GM08714 (cell line): ENCODE data around the gene SYNPO2.

ENCODE experiments used
- H3K4me3 ChIP-seq: fragments of 200-500 bp; sonication (Bioruptor generic); 2 replicates; pipeline ENCODE4 v1.5.1; 2014; ENCODE audit warnings: mild to moderate bottlenecking, low read length, inconsistent platforms
- ZNF274 ChIP-seq: IDR thresholded peaks from 2 replicates; pipeline ENCODE4 v1.6.1; 2012; ENCODE audit warnings: mild to moderate bottlenecking, low read depth, low read length

Gene SYNPO2

DNA sequence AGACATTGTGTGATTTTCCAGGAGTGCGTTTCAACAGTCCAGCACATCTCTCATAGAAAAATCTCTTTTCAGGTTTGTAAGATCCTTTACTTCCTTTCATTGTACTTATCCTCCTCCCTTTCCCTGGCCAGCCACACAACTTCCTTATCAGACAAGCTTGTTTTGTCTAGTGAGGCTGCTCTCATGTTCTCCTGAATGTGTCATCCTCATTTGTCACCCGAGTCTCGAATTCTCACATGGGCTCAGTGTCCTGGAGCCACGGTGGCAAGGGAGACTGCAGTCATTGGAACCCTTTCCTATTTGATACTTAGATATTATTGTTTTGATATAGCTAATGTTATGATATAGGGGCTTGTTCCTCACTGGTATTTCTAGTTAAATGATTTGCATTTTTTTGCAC is 16.9 kb downstream of the SYNPO2 start:
- H3K4me3 ChIP-seq: no peak overlapping the region
- TF ChIP-seq ZNF274: no peak

DNA sequence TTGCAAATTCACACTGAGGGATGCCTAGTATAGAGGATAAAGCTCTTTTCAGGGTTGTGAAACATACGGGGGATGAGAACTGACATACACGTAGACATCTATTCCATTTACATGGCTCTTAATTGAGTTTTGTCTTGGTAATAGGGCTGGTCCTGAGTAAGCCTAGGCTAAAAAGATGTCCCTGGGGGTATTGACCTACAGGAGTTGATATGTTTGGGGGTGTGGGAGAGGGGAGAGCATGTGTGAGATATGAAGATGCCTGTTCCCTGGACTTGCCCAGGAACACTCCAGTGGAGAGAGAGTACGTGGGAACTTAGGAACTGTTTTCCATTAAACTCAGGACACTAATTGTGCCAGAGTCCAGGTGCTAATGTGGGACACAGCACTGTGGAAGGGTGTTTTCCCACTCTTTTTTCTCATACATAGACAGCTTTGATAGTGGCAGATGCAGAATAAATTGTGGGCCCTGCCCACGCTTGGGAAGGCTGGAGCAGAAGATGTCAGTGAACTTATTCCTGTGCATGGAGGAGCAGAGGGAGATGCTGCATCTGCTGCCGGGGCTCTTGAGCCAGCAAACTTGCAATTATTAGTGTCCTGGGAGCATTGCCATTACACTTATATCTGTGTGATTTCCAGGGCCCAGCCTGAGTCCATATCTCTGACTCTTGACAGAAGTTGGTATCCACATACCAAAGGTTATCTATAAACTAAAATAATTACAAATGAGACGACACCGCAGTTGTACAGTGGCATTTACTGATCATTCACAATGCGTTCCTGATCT is 20.7 kb downstream of the SYNPO2 start:
- TF ChIP-seq ZNF274: no peak

DNA sequence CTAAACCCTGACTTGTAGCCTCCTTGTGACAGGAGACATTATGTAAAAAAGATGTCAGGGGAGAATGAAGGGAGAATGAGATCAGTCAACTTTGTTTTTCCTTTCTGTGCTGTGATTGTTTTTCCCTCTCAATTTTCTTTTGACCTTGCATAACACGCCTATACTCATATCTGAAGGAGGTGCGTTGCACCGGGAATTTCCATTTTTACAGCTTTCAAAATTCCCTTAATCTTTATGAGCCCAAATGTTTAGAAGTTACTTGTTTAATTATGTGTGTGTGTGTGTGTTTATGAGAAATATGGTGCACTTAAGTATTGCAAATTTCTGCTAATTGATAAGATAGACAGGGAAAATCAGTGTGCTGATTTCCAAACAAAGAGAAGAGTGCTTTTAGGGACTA is 21.6 kb downstream of the SYNPO2 start:
- no peak overlapping the region for H3K4me3 ChIP-seq
- no peak for TF ChIP-seq ZNF274

More for the DNA sequence above, 20.7 kb downstream of the SYNPO2 start:
- no peak overlapping the region for H3K4me3 ChIP-seq

DNA sequence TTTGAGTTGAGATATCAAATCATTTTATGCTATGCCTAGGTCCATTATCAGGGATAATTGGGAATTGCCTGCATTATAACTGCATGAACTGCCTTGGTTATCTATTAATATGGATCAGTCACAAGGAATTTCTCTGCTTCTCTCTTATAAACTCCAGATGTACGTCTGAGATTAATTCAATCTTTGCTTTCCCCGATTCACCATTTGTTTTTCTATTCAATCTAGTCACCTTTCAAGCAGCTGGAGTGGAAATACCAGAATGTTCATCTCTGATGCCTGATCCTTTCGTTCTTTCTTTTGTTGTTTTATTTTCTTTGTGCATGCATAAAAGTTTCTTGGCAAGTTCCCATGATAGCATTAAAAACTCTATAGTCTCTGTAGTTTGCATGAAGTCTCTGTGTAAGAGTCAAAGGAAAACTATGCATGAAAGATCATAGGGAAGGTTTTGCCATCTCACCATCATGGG is 22.6 kb downstream of the SYNPO2 start:
- no peak overlapping the region for H3K4me3 ChIP-seq
- TF ChIP-seq ZNF274: no peak

DNA sequence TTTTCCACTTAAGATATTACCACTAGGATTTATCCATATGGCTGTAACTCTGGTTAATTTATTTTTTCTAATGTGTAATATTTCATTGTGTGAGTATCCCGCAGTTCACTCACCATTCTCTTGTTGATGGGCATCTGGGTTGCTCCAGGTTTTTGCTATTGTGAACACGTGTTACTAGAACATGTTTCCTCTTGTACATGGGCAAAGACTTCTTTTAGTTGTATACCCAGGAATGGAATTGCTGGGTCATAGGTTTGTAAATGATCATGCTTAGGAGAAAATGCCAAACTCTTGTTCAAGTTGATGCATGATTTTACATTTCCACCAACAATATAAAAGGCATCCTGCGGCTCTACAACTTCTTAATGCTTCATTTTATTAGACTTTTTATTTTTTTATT is 26.8 kb downstream of the SYNPO2 start:
- H3K4me3 ChIP-seq: no peak overlapping the region
- no peak for TF ChIP-seq ZNF274

DNA sequence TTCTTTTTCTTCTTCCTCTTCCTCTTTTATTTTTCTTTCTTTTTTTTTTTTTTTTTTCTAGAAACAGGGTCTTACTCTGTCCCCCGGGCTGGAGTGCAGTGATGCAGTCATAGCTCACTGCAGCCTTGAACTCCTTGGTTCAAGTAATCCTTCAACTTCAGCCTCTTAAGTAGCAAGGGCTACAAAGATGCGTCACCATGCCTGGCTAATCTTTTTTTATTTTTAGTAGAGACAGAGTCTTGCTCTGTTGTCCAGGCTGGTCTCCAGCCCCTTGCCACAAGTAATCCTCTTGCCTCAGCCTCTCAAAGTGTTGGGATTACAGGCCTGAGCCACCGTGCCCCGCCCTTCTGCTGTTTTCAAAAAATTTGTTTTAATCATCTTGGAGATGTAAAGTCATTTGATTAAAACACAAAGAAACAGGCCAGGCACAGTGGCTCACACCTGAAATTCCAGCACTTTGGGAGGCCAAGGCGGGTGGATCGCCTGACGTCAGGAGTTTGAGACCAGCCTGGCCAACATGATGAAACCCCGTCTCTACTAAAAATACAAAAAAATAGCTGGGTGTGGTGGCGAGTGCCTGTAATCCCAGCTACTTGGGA is 28.1 kb downstream of the SYNPO2 start:
- TF ChIP-seq ZNF274: no peak
- H3K4me3 ChIP-seq: no peak overlapping the region

DNA sequence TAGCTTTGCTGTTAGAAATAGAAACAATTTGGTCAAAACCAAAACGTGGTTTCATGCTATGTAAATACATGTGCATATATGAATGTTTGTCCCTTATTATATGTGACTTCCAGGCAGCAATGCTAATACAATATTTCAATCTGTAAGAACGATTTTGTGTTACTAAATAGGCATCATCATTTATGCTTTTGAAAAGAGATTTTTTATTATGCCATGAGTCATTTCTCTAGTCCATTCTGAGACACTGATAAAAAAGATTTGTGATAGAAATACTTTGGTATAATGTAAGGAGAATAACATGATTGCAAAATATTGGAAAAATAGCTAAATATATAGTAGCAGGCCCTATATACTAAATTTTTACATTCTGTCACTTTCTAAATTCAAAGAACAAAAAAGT is 28.9 kb downstream of the SYNPO2 start:
- no peak for TF ChIP-seq ZNF274
- H3K4me3 ChIP-seq: no peak overlapping the region

DNA sequence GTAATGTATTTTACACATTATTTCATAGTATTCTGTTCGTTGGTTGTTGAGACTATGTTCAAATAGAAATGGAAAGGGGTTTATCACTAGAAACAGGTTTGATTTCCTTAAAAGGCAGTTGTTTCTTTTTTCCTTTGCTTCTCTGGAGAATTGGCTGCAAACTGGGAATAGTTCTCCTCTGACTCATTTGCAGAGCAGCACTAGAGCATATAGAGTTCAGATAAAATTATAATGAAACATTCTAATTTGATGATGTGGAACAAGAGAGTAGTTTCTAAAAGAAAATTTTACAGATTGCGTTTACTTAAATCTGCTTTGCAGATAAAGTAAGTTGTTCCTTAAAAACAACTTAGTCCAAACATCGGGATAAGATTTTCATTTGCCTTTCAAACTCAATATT is 29.7 kb downstream of the SYNPO2 start:
- TF ChIP-seq ZNF274: no peak
- no peak overlapping the region for H3K4me3 ChIP-seq

DNA sequence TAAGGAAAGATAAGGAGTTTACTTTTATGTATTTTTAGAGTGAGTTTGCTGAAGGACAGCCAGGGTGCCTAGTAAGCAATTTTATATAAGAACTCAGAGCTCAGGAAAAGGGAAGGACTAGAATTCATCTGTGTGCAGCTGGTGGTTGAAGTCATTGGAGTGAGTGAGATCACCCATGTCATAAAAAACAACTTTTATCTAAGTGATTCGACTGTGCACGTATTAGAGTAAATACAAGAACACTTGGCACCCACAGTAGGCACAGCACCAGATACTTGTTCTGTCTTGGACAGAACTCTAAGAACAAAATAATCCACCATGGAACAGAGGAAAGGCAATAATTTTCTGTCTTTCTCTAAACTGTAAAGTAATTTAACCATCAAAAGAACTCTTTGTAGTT is 31.6 kb downstream of the SYNPO2 start:
- no peak for TF ChIP-seq ZNF274
- H3K4me3 ChIP-seq: no peak overlapping the region

DNA sequence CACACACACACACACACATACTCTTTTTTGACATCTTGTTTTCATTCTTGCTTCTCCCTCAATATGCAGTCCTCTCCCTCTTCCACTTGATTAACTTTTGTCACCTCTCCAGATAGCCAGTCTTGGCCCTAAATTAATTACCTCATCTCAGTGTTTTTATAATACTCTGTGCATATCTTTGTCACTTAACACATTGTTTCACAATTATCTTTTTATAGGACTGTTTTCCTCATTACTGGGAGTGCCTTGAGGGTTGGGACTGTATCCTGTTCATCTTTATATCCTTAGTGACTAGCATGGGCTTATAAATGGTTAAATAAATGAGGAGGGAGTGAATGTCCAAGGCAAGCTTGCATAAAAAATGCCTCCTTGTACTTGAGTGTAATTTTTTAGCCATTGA is 33.1 kb downstream of the SYNPO2 start:
- no peak for TF ChIP-seq ZNF274
- H3K4me3 ChIP-seq: no peak overlapping the region

DNA sequence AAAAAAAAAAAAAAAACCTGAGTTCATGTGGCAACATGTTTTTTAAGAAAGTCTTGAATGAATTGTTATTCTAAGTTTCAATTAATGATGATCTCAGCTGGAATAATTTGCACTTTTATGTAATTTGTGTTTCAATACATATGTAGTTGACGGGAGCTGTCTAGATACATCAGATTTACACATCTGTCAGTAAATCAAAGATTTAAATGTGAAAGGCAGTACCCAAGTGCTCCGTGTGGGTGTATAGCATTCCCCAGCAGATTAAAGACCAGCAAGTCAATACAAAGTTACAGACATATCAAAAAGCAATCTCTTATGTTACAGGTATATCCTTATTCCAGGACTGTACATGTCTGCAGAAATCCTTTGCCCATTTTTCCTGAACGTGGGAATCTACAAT is 35.2 kb downstream of the SYNPO2 start:
- no peak overlapping the region for H3K4me3 ChIP-seq
- TF ChIP-seq ZNF274: no peak

DNA sequence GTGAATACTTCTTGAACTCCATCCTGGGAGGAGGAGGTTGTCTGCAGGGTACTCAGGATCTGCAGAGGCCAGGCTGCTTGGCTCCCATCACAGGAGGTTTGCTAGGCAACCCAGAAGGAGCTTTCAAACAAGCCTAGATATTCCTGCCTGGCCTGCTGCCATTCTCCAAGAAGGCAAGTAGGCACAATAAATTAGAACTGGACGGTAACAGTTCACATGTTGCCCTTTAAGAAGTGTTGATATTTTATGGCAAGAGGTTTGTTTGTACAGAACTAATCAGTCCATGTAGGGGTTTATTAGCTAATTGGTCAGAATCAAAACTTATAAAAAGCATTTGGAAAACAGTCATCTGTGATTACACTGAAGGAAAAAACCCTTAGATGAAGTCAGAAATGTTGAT is 39.3 kb downstream of the SYNPO2 start:
- TF ChIP-seq ZNF274: no peak
- no peak overlapping the region for H3K4me3 ChIP-seq

DNA sequence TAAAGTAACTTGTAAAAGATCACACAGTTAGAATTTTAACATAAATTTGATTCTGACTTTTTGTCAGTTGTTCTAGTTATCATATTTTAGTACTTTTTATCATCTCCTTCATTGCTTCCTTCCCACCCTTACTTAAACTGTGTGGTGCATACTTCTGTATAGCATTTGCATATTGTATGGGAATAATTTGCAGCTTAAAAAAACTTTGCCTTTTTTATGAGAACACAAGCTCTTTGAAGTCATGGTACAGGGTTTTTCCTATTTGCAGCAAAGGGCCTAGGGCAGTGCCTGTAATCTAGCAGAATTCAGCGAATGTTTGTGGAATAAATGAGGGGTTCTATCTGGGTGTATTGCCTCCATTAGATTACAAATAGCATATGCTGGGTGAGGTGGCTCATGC is 41.6 kb downstream of the SYNPO2 start:
- H3K4me3 ChIP-seq: no peak overlapping the region
- TF ChIP-seq ZNF274: no peak

DNA sequence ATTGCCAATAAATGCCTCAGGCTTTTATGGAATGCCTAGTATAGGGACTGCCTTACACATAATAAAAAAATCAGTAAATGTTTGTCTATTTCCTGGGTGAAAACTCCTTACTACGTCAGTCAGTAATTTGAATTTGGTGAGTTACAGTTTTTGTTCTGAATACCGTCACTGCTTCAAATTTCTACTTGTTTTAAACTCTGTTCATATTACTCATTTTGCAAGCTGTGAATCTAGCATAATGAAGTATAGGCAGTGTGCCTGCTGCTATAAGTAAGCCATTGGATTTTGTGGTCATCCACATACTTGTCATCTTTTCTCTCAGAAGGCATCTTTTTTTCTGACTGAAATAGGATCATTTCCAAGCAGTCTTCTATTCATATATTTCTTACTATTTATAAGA is 43.1 kb downstream of the SYNPO2 start:
- no peak for TF ChIP-seq ZNF274

DNA sequence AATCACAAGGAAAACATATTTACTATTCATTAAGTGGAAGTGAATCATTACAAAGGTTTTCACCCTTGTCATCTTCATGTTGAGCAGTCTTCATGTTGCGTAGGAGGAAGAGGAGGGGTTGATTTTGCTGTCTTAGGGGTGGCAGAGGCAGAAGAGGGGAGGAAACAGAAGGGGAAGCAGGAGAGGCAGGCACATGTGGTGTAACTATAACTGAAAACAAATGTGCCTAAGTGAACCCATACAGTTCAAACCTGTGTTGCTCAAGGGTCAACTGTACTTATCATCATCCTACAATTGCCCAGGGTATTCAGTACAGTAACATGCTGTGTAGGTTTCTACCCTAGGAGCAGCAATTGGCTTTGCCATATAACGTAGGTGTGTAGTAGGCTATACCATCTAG is 47.2 kb downstream of the SYNPO2 start:
- TF ChIP-seq ZNF274: no peak
- no peak overlapping the region for H3K4me3 ChIP-seq

More for the DNA sequence above, 43.1 kb downstream of the SYNPO2 start:
- H3K4me3 ChIP-seq: no peak overlapping the region
